BLaER1 treated with 17β-estradiol and CSF1 and Interleukin-3, amounts not matched to agents 10 nM and 100 nM (cell line): ENCODE data around the gene OTOP3.
"Not testable (repeated sequence)": the region's sequence is repeated elsewhere in the genome, so short reads cannot be mapped to it uniquely, and the experiment has no call there.

ENCODE experiments used
- H3K27ac ChIP-seq, 11 experiments: shearing (Covaris generic); formaldehyde crosslinking; 2 replicates each; pipeline ENCODE4 v1.8.1; 2022
- H3K27me3 ChIP-seq, 11 experiments: shearing (Covaris generic); formaldehyde crosslinking; 2 replicates each; pipeline ENCODE4 v1.8.1; 2022
- H3K36me3 ChIP-seq, 11 experiments: shearing (Covaris generic); formaldehyde crosslinking; 2 replicates each; pipeline ENCODE4 v1.8.1; 2022
- H3K4me1 ChIP-seq, 10 experiments: shearing (Covaris generic); formaldehyde crosslinking; 2 replicates each; pipeline ENCODE4 v1.8.1; 2022
- H3K4me2 ChIP-seq, 11 experiments: shearing (Covaris generic); formaldehyde crosslinking; 2 replicates each; pipeline ENCODE4 v1.8.1; 2022
- H3K4me3 ChIP-seq, 10 experiments: shearing (Covaris generic); formaldehyde crosslinking; 2 replicates each; pipeline ENCODE4 v1.8.1; 2022
- H3K9ac ChIP-seq, 11 experiments: shearing (Covaris generic); formaldehyde crosslinking; 2 replicates each; pipeline ENCODE4 v1.8.1; 2022
- H3K9me3 ChIP-seq, 11 experiments: shearing (Covaris generic); formaldehyde crosslinking; replicated peaks in 1 of 11; 2 replicates each; pipeline ENCODE4 v1.8.1; 2022
- H4K20me1 ChIP-seq, 11 experiments: shearing (Covaris generic); formaldehyde crosslinking; 2 replicates each; pipeline ENCODE4 v1.8.1; 2022
- Cebpa-rat ChIP-seq, 11 experiments: shearing (Covaris generic); IDR thresholded peaks; 2 replicates each; pipeline ENCODE4 v1.8.1; 2022

The OTOP3 gene

DNA sequence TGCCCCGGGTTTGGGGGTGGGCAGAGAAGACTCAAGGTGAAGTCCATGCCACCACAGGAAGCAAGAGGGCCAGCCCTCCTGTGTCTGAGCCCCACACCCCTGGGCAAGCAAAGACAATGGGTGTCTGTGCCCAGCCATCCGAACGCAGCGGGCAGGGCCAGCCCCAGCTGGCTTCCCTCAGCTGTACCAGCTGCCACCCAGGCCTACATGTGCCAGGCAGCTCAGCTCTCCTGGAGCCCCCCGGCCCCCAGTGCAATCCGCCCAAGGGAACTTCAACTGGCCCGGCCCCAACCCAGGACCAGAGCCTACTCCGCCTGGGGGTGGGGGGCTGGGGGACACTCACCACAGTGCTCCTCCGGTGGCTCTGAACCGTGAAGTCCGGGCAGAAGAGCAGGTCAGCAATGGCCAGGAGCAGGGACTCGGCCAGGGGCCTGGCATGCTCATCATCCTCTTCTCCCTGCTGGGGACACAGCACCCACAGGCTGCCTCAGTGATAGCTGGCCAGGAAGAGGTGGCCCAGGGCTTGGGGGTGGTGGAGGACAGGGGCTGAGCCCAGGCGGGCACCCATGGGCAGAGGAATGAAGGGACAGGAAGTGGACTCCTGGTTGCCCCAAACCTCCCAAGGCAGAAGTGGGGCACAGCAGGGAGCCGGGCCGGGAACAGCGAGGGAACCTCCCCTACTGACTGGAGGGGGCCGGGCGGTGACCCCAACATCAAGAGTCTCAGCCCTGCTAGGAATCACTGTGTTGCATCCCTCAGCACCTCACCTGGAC, 27.1 kb downstream of the OTOP3 start:
- H3K4me3 ChIP-seq, result no peak overlapping the region
- H3K9ac ChIP-seq, result peak overlapping the region in 4 of 11 experiments; percentile 5 to 18 (median 12); a peak in 1 of 22 replicates
- no peak overlapping the region for H3K4me2 ChIP-seq
- peaks cover 0 to 10% (median 0%) of the 10 kb centered on the region in 11 experiments; a peak in 2 of 22 replicates for H4K20me1 ChIP-seq
- H3K27ac ChIP-seq, result no peak overlapping the region
- TF ChIP-seq Cebpa-rat (IDR thresholded peaks at IDR 0.05), result no peak
- no peaks in the 10 kb centered on the region for H3K36me3 ChIP-seq
- no peaks in the 10 kb centered on the region for H3K9me3 ChIP-seq
- H3K27me3 ChIP-seq, result no peaks in the 10 kb centered on the region
- peaks cover 0 to 8% (median 0%) of the 10 kb centered on the region in 10 experiments; a peak in 4 of 20 replicates for H3K4me1 ChIP-seq

DNA sequence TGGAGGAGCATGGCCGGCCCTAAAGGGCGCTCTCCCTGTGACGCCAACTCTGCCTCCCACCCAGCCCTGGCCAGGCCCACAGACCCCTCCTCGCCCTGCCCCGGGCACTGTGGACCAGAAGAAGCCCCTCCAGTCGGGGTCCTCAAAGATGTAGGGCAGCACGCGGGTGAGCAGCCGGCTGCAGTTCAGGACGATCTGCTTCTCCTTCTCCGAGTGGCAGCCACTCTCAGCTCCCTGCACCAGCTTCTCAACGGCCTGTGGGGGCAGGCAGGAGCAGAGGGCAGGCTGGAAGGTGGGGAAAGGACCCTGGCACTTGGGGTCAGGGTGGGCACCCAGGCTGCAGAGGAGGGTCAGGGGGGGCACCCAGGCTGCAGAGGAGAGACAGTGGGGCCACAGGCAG, 28.0 kb downstream of the OTOP3 start:
- no peaks in the 10 kb centered on the region for H3K9me3 ChIP-seq
- TF ChIP-seq Cebpa-rat (IDR thresholded peaks at IDR 0.05), result no peak
- no peak overlapping the region for H3K4me3 ChIP-seq
- no peaks in the 10 kb centered on the region for H3K27me3 ChIP-seq
- H3K4me1 ChIP-seq, result peaks cover 0 to 8% (median 0%) of the 10 kb centered on the region in 10 experiments; a peak in 4 of 20 replicates
- no peaks in the 10 kb centered on the region for H3K36me3 ChIP-seq
- H3K27ac ChIP-seq, result no peak overlapping the region
- H4K20me1 ChIP-seq, result peaks cover 0 to 12% (median 0%) of the 10 kb centered on the region in 11 experiments; a peak in 3 of 22 replicates
- no peak overlapping the region for H3K9ac ChIP-seq
- H3K4me2 ChIP-seq, result no peak overlapping the region

DNA sequence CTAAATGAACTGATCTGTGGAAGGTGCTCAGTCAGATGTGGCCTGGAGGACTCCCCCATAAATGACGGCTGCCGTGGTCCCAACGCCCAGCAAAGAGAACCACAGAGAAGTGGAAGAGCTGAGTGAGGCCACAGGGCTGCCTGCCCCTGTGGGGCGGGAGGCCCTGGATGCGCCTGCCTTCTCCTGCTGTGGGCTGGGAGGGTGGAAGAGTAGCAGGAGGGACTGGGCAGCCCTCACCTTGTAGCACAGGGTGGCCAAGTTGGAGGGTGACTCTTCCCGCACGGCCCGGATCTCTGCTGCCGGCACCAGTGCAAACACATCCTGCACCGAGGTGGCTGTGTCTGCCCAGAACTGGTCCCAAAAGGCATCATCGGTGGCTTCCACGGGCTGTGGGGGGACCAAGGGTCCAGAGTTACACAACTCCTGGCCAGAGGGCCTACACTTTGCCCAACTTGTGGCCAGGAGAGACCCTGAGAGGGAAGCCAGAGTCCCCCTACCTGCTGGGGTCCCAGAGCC, 28.6 kb downstream of the OTOP3 start:
- Histone ChIP-seq H3K4me2 (no peak overlapping the region), H3K9me3 (no peaks in the 10 kb centered on the region), H3K36me3 (no peaks in the 10 kb centered on the region), H3K4me1 (peaks cover 0 to 8% (median 0%) of the 10 kb centered on the region in 10 experiments; a peak in 4 of 20 replicates), H4K20me1 (peaks cover 0 to 14% (median 0%) of the 10 kb centered on the region in 11 experiments; a peak in 3 of 22 replicates), H3K27me3 (no peaks in the 10 kb centered on the region), H3K4me3 (no peak overlapping the region), H3K27ac (no peak overlapping the region), H3K9ac (no peak overlapping the region)
- no peak for TF ChIP-seq Cebpa-rat (IDR thresholded peaks at IDR 0.05)

DNA sequence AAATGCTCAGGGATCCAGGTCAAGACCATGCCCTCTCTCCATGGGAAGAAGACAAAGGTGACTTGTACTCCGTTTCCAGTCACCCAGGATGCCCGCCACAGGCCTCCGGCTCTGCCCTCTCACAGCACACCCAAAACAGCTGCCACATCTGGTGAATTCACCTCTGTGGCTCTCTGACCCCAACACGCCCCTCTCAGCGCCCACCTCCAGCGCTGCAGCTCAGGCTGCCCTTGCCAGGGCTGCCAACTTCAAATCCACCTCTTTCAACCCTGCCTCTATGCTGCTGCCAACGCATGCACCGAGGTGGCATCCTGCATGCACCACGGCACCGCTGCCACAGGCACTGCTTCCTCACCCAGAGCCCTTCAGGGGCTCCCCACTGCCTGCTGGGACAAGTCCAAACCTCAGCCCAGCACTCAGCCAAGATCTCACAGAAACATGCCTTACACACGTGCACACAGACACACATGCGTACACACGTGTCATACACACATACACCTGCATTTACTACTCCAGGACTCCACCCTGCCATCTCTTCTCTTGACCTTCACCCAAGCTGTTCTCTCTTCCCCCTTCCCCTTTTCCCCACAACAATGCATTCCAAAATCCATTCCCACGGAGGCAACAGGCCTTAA, 29.4 kb downstream of the OTOP3 start:
- Histone ChIP-seq H3K36me3 (no peaks in the 10 kb centered on the region), H3K9me3 (no peaks in the 10 kb centered on the region), H3K9ac (no peak overlapping the region), H4K20me1 (peaks cover 0 to 11% (median 0%) of the 10 kb centered on the region in 11 experiments; a peak in 3 of 22 replicates), H3K27me3 (peaks cover 0 to under 1% (median 0%) of the 10 kb centered on the region in 11 experiments; a peak in 1 of 22 replicates), H3K4me1 (peaks cover 0 to 8% (median 0%) of the 10 kb centered on the region in 10 experiments; a peak in 4 of 20 replicates), H3K4me2 (no peak overlapping the region), H3K27ac (no peak overlapping the region), H3K4me3 (no peak overlapping the region)
- TF ChIP-seq Cebpa-rat (IDR thresholded peaks at IDR 0.05), result no peak

DNA sequence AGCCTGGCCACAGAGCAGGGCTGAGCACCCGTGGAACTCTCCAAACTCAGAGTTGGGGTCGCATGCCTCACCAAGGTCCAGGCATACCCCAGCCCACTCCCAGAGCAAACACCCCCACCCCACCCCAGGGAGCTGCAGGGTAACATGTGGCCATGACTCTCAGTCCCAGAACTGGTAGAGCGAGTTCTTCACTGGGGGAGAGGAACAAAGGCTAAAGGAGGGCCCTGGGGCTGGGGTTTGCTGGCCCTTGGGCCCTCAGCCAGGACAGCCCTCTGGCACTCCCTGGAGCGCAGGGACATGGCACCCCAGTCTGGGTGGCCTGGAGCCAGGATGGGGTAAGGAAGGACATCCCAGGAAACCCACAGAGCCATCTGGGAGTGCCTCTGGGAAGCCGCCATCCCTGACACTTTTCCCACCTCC, 32.7 kb downstream of the OTOP3 start:
- no peak overlapping the region for H3K9ac ChIP-seq
- H4K20me1 ChIP-seq, result peaks cover 0 to 22% (median 5%) of the 10 kb centered on the region in 11 experiments; a peak in 9 of 22 replicates
- no peak overlapping the region for H3K4me3 ChIP-seq
- TF ChIP-seq Cebpa-rat (IDR thresholded peaks at IDR 0.05), result no peak
- H3K4me2 ChIP-seq, result no peak overlapping the region
- H3K36me3 ChIP-seq, result no peaks in the 10 kb centered on the region
- H3K27me3 ChIP-seq, result peaks cover 21 to 33% (median 28%) of the 10 kb centered on the region in 11 experiments
- no peaks in the 10 kb centered on the region for H3K9me3 ChIP-seq
- H3K4me1 ChIP-seq, result peaks cover 3 to 18% (median 15%) of the 10 kb centered on the region in 10 experiments; a peak in 18 of 20 replicates
- H3K27ac ChIP-seq, result no peak overlapping the region

DNA sequence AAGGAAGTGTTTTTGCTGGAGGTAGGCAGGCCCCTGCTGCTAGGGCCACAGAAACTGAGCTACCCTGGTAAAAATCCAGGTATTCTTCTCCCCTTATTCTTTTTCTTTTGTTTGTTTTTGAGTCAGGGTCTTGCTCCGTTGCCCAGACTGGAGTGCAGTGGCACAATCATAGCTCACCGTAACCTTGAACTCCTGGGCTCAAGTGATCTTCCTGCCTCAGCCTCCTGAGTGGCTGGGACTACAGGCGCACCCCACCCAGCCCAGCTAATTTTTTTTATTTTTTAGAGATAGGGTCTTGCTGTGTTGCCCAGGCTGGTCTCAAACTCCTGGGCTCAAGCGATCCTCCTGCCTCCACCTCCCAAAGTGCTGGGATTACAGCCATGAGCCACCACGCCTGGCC, 33.8 kb downstream of the OTOP3 start:
- H3K36me3 ChIP-seq, H3K9me3 ChIP-seq, H3K4me2 ChIP-seq, H3K27ac ChIP-seq, H3K4me3 ChIP-seq, H3K9ac ChIP-seq: not testable (repeated sequence)
- Histone ChIP-seq H4K20me1 (peaks cover 0 to 24% (median 5%) of the 10 kb centered on the region in 11 experiments; a peak in 9 of 22 replicates), H3K27me3 (peaks cover 32 to 44% (median 39%) of the 10 kb centered on the region in 11 experiments), H3K4me1 (peaks cover 3 to 18% (median 15%) of the 10 kb centered on the region in 10 experiments; a peak in 18 of 20 replicates)

DNA sequence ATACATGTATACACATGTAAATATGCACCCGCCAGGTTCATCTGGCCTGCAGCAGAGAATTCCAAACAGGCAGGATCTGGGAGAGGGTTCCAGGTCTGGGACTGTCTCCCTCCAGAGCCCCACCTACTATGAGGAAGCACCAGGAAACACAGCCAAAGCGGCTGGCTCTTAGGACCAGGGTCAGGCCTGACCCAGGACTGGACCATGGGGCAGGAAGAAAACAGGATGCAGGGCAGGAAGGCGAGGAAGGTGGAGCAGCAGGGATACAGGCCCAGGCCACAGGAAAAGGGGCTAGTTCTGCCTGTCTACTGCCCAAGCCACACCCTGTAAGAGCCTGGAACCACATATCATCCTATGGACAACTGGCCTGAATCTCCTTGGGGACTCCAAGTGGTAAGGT, 34.7 kb downstream of the OTOP3 start:
- H3K27me3 ChIP-seq, result peaks cover 32 to 47% (median 40%) of the 10 kb centered on the region in 11 experiments
- no peak overlapping the region for H3K27ac ChIP-seq
- no peaks in the 10 kb centered on the region for H3K36me3 ChIP-seq
- no peak overlapping the region for H3K9ac ChIP-seq
- no peaks in the 10 kb centered on the region for H3K9me3 ChIP-seq
- peaks cover 3 to 18% (median 15%) of the 10 kb centered on the region in 10 experiments; a peak in 18 of 20 replicates for H3K4me1 ChIP-seq
- H4K20me1 ChIP-seq, result peaks cover 0 to 24% (median 5%) of the 10 kb centered on the region in 11 experiments; a peak in 9 of 22 replicates
- no peak for TF ChIP-seq Cebpa-rat (IDR thresholded peaks at IDR 0.05)
- H3K4me2 ChIP-seq, result no peak overlapping the region
- no peak overlapping the region for H3K4me3 ChIP-seq

DNA sequence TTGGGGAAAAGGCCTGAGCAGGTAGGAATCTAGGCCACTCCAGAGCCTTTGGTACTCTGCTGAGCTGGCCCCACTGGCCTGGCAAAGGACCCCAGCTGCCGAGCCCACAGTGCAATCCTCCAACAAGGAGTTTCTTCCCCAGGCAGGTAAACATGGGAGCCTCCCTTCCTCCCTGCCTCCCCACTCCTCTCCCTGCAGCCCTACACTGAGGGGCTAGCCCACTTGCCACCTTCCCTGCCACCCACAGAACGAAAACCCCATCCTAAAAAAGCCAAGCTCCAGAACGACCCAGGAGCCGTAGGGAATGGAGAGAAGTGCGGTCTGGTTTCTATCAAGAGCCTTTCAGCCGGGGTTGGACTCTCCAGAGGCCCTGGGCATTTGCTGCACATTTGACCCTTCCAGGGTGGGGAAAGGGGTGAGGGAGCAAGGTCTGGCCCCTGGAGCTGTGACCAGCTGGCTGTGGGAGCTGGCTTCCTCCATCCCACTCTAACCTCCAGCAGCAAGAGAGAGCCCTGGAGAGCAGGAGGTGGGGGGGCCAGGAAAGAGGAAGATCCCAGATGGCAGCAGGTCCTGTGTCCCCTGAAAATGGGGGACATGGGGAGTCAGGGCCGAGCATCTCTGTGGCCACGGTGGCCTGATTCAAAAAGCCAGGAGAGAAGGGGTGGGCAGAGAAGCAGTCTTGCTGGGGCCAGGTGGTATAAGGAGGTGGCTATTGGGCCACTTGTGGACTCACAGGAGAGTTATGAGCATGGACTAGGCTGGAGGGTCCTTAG, 35.6 kb downstream of the OTOP3 start:
- Histone ChIP-seq H4K20me1 (peaks cover 0 to 24% (median 5%) of the 10 kb centered on the region in 11 experiments; a peak in 9 of 22 replicates), H3K4me3 (peak overlapping the region in 4 of 10 experiments; percentile 60 to 74 (median 66); a peak in 4 of 20 replicates), H3K9me3 (no peaks in the 10 kb centered on the region), H3K27me3 (peaks cover 32 to 47% (median 40%) of the 10 kb centered on the region in 11 experiments), H3K4me2 (peak overlapping the region; percentile 93 to 100 (median 98); a peak in 21 of 22 replicates), H3K27ac (no peak overlapping the region), H3K9ac (peak overlapping the region in 4 of 11 experiments; percentile 37 to 72 (median 56); a peak in 6 of 22 replicates), H3K4me1 (peaks cover 3 to 18% (median 15%) of the 10 kb centered on the region in 10 experiments; a peak in 18 of 20 replicates), H3K36me3 (no peaks in the 10 kb centered on the region)
- TF ChIP-seq Cebpa-rat (IDR thresholded peaks at IDR 0.05), result no peak
